ENCODE data around the gene TP73.

Gene TP73

DNA sequence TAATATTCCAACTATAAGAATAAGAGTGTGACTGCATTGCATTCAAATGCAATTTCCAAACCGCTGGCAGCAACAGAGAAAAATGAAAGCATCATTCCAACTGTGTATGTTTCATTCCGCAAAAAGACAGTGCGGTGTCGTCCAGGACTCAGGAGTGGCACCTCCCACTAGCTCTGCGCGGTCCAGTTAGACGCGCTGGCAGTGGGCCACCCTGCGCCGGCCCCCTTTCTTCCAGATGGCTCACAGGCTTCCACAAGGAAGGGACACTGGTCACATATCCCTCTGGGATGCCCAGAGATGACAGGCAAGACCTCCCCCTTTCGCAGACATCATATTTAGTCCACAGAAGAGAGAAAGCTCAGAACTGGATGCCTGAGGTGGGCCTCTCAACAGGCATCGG lies 14.3 kb upstream of the TP73 start:
- no peak for DNase-seq (ENCODE audit: extremely low spot score)
- no peak for TF ChIP-seq HDGF (IDR thresholded peaks at IDR 0.05; ENCODE audit: borderline replicate concordance)
- no peak for TF ChIP-seq SUZ12 (IDR thresholded peaks at IDR 0.05)
- TF ChIP-seq, protein P1, sequence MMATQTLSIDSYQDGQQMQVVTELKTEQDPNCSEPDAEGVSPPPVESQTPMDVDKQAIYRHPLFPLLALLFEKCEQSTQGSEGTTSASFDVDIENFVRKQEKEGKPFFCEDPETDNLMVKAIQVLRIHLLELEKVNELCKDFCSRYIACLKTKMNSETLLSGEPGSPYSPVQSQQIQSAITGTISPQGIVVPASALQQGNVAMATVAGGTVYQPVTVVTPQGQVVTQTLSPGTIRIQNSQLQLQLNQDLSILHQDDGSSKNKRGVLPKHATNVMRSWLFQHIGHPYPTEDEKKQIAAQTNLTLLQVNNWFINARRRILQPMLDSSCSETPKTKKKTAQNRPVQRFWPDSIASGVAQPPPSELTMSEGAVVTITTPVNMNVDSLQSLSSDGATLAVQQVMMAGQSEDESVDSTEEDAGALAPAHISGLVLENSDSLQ (IDR thresholded peaks at IDR 0.05): no peak
- no peak for TF ChIP-seq BHLHE40 (IDR thresholded peaks at IDR 0.05; ENCODE audit: borderline replicate concordance)
- no peak for TF ChIP-seq L3MBTL2 (conservative IDR thresholded peaks at IDR 0.05)
- TF ChIP-seq FOXM1 (IDR thresholded peaks at IDR 0.05; ENCODE audit: borderline replicate concordance): no peak
- TF ChIP-seq ARNT (IDR thresholded peaks at IDR 0.05): no peak
- no peak for TF ChIP-seq NFRKB (IDR thresholded peaks at IDR 0.05)
- TF ChIP-seq TARDBP (IDR thresholded peaks at IDR 0.05): no peak
- ChIA-PET POLR2A (no interaction called here), CTCF (no interaction called here)

DNA sequence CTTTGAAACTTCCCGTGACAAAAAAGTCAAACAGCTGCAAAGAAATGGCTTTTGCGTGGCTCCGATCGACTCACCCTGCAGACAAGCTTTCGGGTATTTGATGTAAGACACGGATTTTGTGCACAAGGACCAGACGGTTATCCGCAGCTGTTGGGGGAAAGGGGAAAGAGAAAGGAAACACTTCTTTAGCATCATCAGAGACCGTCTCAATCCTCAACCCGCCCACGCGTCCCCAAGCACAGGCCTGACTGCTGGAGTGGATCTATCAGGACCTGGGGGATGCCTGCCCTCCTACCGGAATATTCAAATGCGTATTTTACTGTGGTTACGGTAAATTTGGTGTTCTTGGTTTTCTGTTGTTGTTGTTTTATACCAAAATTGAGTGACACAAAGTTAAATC lies 13.6 kb upstream of the TP73 start:
- TF ChIP-seq SP1 (IDR thresholded peaks at IDR 0.05) (no peak), FOXA1 (IDR thresholded peaks at IDR 0.05) (no peak), HDGF (IDR thresholded peaks at IDR 0.05; ENCODE audit: borderline replicate concordance) (no peak)
- ChIA-PET CTCF (no interaction called here), POLR2A (no interaction called here)
- no peak for DNase-seq (ENCODE audit: extremely low spot score)

DNA sequence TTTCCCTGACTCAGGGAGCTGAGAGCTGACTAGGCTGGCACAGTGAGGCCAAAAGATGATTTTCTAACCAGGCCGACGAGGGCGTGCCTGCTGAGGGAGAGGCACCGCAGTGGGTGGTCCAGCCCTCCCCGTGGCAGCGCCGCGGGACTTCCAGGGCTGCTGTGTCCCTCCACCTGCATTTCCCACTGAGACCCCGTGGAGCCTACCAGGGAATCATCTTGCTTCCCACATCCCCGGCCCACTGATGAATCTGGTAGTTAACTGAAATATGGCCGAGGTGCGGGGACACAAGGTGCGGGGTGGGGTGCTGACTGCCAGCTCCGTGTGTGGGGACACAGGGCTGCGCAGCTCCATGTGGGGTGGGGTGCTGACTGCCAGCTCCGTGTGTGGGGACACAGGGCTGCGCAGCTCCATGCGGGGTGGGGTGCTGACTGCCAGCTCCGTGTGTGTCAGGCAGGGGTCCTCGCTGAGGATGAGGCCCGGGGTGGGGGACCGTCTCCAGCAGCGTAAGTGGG lies 12.9 kb upstream of the TP73 start:
- DNase-seq (ENCODE audit: extremely low spot score): no peak
- ChIA-PET POLR2A (no interaction called here), CTCF (no interaction called here)
- TF ChIP-seq L3MBTL2 (conservative IDR thresholded peaks at IDR 0.05) (no peak), FOXM1 (IDR thresholded peaks at IDR 0.05; ENCODE audit: borderline replicate concordance) (no peak), CTBP1 (IDR thresholded peaks at IDR 0.05; ENCODE audit: borderline replicate concordance) (no peak), ELF4 (IDR thresholded peaks at IDR 0.05) (no peak), FOXA1 (IDR thresholded peaks at IDR 0.05) (no peak), SP1 (IDR thresholded peaks at IDR 0.05) (no peak), LEF1 (IDR thresholded peaks at IDR 0.05; ENCODE audit: borderline replicate concordance) (no peak), FOXK2 (IDR thresholded peaks at IDR 0.05) (no peak), SUZ12 (IDR thresholded peaks at IDR 0.05) (no peak), NFRKB (IDR thresholded peaks at IDR 0.05) (no peak)
- TF ChIP-seq, protein P1 (IDR thresholded peaks at IDR 0.05): no peak

DNA sequence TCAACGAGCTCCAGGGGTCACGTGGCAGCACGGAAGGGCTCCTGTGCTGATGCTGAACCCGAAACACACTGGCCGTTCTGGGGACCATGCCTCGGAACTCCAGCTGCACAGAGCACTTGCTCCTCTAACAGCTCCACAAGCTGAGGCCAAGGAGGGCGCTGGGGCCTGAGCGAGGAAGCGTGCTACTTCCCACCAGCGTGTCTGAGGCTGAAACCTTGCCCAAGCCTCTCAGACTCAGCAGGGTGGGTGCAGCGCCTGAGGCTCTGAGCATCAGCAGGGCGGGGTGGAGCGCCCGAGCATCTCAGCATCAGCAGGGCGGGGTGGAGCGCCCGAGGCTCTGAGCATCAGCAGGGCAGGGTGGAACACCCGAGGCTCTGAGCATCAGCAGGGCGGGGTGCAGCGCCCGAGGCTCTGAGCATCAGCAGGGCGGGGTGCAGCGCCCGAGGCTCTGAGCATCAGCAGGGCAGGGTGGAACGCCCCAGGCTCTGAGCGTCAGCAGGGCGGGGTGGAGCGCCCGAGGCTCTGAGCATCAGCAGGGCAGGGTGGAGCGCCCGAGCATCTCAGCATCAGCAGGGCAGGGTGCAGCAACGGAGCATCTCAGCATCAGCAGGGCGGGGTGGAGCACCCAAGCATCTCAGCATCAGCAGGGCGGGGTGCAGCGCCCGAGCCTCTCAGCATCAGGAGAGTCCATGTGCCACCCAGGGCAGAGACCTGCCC lies 12.0 kb upstream of the TP73 start:
- POLR2A ChIA-PET: no interaction called here
- CTCF ChIA-PET: no interaction called here
- no peak for TF ChIP-seq ELF4 (IDR thresholded peaks at IDR 0.05)
- TF ChIP-seq CTBP1 (IDR thresholded peaks at IDR 0.05; ENCODE audit: borderline replicate concordance): no peak
- TF ChIP-seq, protein P1 (IDR thresholded peaks at IDR 0.05): no peak
- no peak for TF ChIP-seq FOXA1 (IDR thresholded peaks at IDR 0.05)
- no peak for TF ChIP-seq SP1 (IDR thresholded peaks at IDR 0.05)
- no peak for TF ChIP-seq NFRKB (IDR thresholded peaks at IDR 0.05)
- TF ChIP-seq ARNT (IDR thresholded peaks at IDR 0.05): no peak
- TF ChIP-seq HDGF (IDR thresholded peaks at IDR 0.05; ENCODE audit: borderline replicate concordance): no peak
- TF ChIP-seq TARDBP (IDR thresholded peaks at IDR 0.05): no peak
- no peak for TF ChIP-seq SUZ12 (IDR thresholded peaks at IDR 0.05)
- TF ChIP-seq FOXK2 (IDR thresholded peaks at IDR 0.05): no peak
- TF ChIP-seq FOXM1 (IDR thresholded peaks at IDR 0.05; ENCODE audit: borderline replicate concordance): no peak
- DNase-seq (ENCODE audit: extremely low spot score): no peak

DNA sequence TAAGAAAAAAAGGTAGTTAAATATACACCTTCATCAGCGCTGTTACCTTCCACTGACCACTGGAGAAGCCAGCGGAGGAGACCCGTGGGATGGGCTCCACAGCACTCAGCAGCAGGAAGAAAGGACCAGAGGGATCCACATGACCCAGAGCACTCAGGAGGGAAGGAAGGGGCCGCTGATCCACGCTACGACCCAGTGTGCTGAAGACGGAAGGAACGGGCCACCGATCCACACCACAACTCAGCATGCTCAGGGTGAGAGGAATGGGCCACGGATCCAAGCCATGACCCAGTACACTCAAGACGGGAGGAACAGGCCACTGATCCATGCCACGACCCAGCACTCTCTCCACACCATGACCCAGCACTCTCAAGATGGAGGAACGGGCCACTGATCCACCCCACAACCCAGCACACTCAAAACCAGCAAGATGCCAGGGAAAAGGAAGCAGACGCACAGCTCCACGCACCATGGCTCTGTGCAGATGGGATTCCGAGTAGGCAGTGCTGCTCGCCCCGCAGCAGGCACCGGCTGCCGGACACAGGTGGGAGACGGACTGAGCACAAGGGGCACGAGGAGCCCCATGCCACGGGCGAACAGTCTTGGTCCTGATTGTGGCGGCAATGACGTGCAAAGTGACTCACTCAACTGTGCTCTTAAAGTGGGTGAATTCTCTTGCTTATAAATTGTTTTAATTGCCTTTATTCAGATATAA lies 11.1 kb upstream of the TP73 start:
- CTCF ChIA-PET: no interaction called here
- POLR2A ChIA-PET: no interaction called here
- TF ChIP-seq BHLHE40 (IDR thresholded peaks at IDR 0.05; ENCODE audit: borderline replicate concordance) (no peak), L3MBTL2 (conservative IDR thresholded peaks at IDR 0.05) (no peak), ZNF384 (IDR thresholded peaks at IDR 0.05) (no peak), LEF1 (IDR thresholded peaks at IDR 0.05; ENCODE audit: borderline replicate concordance) (no peak), FOXM1 (IDR thresholded peaks at IDR 0.05; ENCODE audit: borderline replicate concordance) (no peak), TARDBP (IDR thresholded peaks at IDR 0.05) (no peak), CTBP1 (IDR thresholded peaks at IDR 0.05; ENCODE audit: borderline replicate concordance) (no peak), SP1 (IDR thresholded peaks at IDR 0.05) (no peak), SUZ12 (IDR thresholded peaks at IDR 0.05) (no peak), HDGF (IDR thresholded peaks at IDR 0.05; ENCODE audit: borderline replicate concordance) (no peak), FOXA1 (IDR thresholded peaks at IDR 0.05) (no peak), ARNT (IDR thresholded peaks at IDR 0.05) (no peak)
- TF ChIP-seq, protein P1 (IDR thresholded peaks at IDR 0.05): no peak
- DNase-seq (ENCODE audit: extremely low spot score): no peak

Measured in HEK293T (cell line).